Left lung (tissue), 10 donors: ENCODE measurements around the gene THTPA. TPM values are rescaled to one million over a fixed set of nuclear protein-coding genes. Genes with fewer than 3 reads are reported as not detected.
"Not testable (repeated sequence)": the region's sequence is repeated elsewhere in the genome, so short reads cannot be mapped to it uniquely, and the experiment has no call there.

ENCODE experiments used
- ATAC-seq: fragments of 200-7000 bp; cut with Tn5 transposase; one replicate; pipeline ENCODE4 v1.9.1; 2020; ENCODE audit warnings: moderate library complexity
- DNase-seq, 4 donors: peaks; one replicate each; pipeline ENCODE4 v3.0.0-alpha.2; 2013 to 2020
- H3K27ac ChIP-seq, 2 donors: fragments of 200-600 bp; sonication (generic) in 1 of 2; one replicate each; pipeline versions ENCODE4 v1.5.0 to v1.8.0; 2020 to 2021
- H3K27me3 ChIP-seq, 2 donors: fragments of 200-600 bp; sonication (generic) in 1 of 2; one replicate each; pipeline versions ENCODE4 v1.5.0 to v1.8.0; 2020 to 2021
- H3K36me3 ChIP-seq, 2 donors: fragments of 200-600 bp; sonication (generic) in 1 of 2; one replicate each; pipeline versions ENCODE4 v1.5.0 to v1.8.0; 2020 to 2021
- H3K4me1 ChIP-seq, 2 donors: fragments of 200-600 bp; one replicate each; pipeline ENCODE4 v1.8.0; 2021
- H3K4me3 ChIP-seq, 2 donors: fragments of 200-600 bp; sonication (generic) in 1 of 2; one replicate each; pipeline versions ENCODE4 v1.5.0 to v1.8.0; 2020 to 2021; ENCODE audit warnings: mild to moderate bottlenecking in 1 of 2
- H3K9me3 ChIP-seq, 2 donors: fragments of 200-600 bp; sonication (generic) in 1 of 2; one replicate each; pipeline versions ENCODE4 v1.5.0 to v1.8.0; 2020 to 2021
- intact Hi-C, 2 donors: fragments of 100-400 bp; cut with DNase I; formaldehyde crosslinking; loops; one replicate each; pipeline versions ENCODE4 v1.11.2 to v1.14.2; 2022
- polyA plus RNA-seq, 6 donors: library from polyadenylated mRNA; unstranded; fragments of 120-200 nt; gene quantifications; one replicate each; pipeline ENCODE4 v1.2.1, GENCODE V29; 2013; ENCODE audit not compliant: insufficient read length in 6 of 6
- total RNA-seq, 2 donors: library from RNA; stranded (reverse); fragmentation: NEBNext Ultra II Directional; extraction: Animal tissue kit (Norgen Biotek cat#: 25700); gene quantifications; one replicate each; pipeline ENCODE4 v1.2.1, GENCODE V29; 2021
- TF ChIP-seq, protein P1 (sequence below), 2 donors: fragments of 200-600 bp; sonication (generic) in 1 of 2; IDR thresholded peaks; one replicate each; pipeline versions ENCODE4 v1.5.0 to v1.8.0; 2021; ENCODE audit warnings: antibody characterized with exemption in 2 of 2
- donor health status: DM: no; HTN: yes; CAD: no.
- donor health status: DM: no; HTN: no; CAD: no.

Gene THTPA
- total and polyA plus RNA-seq, 8 donors, result 10.7 to 20.3 (median 12.6) TPM

DNA sequence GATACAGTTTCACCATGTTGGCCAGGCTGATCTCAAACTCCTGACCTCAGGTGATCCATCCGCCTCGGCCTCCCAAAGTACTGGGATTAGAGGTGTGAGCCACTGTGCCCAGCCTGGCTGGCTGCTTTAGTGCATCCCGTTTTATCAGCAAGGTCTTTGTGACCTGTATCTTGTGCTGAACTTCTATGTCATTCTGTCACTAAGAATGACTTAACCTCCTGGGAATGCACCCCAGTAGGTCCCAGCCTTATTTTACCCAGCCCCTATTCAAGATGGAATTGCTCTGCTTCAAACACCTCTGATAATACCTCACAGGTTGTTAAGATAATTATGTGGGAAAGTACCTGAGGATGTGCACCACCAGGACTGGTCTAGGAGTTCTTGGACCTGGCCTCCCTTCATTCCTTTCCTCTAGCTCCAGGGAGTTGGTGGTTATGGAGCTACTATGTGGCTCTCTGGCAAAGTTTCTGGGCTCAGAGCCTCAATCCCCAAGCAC is 48.7 kb downstream of the THTPA start:
- intact Hi-C loops, result no loop called here

DNA sequence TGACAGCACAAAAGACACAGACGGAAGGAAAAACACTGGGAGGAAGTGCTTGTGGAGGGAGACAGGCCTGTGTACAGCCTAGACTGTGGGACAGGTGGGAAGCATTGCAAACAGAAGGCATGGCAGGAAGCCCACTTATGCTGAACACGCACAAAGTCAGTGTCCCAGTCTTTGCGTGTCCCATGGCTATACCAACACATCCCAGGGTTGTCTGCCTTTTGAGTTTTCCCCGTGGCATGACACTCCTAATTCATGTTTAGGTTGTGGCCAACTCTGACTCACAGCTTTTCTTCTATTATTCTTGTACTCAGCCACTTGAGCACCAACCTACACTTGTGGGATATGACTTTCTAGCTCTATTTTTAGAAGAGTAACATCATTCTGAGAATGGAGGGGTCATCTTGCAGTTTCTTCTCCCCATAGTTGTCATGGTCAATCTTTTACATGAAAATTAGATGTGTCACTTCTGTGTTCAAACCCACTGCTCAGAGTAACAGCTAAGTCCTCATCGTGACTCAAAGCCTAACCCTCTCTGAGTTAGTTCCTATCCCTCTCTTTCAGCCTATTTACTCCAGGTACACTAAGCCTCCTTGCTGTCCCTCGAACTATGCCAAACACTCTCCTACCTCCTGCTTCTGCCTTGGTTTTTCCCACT is 50.0 kb downstream of the THTPA start:
- no peak for ATAC-seq
- H3K4me3 ChIP-seq, result no peak overlapping the region
- no peak for DNase-seq
- H3K27ac ChIP-seq, result no peak overlapping the region
- no peaks in the 10 kb centered on the region for H3K36me3 ChIP-seq
- H3K9me3 ChIP-seq, result no peaks in the 10 kb centered on the region
- H3K4me1 ChIP-seq, result no peaks in the 10 kb centered on the region
- no peaks in the 10 kb centered on the region for H3K27me3 ChIP-seq
- TF ChIP-seq, protein P1, sequence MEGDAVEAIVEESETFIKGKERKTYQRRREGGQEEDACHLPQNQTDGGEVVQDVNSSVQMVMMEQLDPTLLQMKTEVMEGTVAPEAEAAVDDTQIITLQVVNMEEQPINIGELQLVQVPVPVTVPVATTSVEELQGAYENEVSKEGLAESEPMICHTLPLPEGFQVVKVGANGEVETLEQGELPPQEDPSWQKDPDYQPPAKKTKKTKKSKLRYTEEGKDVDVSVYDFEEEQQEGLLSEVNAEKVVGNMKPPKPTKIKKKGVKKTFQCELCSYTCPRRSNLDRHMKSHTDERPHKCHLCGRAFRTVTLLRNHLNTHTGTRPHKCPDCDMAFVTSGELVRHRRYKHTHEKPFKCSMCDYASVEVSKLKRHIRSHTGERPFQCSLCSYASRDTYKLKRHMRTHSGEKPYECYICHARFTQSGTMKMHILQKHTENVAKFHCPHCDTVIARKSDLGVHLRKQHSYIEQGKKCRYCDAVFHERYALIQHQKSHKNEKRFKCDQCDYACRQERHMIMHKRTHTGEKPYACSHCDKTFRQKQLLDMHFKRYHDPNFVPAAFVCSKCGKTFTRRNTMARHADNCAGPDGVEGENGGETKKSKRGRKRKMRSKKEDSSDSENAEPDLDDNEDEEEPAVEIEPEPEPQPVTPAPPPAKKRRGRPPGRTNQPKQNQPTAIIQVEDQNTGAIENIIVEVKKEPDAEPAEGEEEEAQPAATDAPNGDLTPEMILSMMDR (IDR thresholded peaks at IDR 0.05), result no peak
- intact Hi-C loops, result no loop called here

More for the DNA sequence above, 48.7 kb downstream of the THTPA start:
- Histone ChIP-seq H3K27ac (no peak overlapping the region), H3K4me1 (no peaks in the 10 kb centered on the region), H3K36me3 (no peaks in the 10 kb centered on the region), H3K4me3 (no peak overlapping the region), H3K9me3 (no peaks in the 10 kb centered on the region), H3K27me3 (no peaks in the 10 kb centered on the region)
- ATAC-seq, result no peak
- TF ChIP-seq, protein P1 (IDR thresholded peaks at IDR 0.05), result no peak
- DNase-seq, result no peak

DNA sequence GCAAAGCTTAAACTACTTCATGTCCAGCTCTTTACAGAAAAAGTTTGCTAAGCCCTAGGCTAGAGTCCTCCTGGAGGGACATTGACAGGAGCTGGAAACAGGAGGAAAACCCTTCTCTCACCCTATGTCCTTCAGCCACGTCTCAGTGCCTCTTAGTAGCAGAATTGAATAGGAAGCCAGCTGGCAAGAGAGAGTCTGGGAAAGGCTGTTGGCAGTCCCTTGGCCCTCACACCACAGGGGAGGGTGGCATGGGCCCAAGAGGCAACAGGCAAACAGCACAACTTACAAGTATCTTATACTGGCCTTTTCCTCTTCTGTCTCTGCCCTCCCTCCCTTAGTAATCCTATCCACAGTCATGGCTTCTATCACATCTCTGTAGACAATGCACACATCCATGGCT is 52.4 kb downstream of the THTPA start:
- Histone ChIP-seq H3K4me1 (no peaks in the 10 kb centered on the region), H3K9me3 (no peaks in the 10 kb centered on the region), H3K27ac (no peak overlapping the region), H3K36me3 (no peaks in the 10 kb centered on the region), H3K4me3 (no peak overlapping the region), H3K27me3 (no peaks in the 10 kb centered on the region)
- DNase-seq (no peak), ATAC-seq (no peak)
- TF ChIP-seq, protein P1 (IDR thresholded peaks at IDR 0.05), result no peak
- intact Hi-C loops, result no loop called here

DNA sequence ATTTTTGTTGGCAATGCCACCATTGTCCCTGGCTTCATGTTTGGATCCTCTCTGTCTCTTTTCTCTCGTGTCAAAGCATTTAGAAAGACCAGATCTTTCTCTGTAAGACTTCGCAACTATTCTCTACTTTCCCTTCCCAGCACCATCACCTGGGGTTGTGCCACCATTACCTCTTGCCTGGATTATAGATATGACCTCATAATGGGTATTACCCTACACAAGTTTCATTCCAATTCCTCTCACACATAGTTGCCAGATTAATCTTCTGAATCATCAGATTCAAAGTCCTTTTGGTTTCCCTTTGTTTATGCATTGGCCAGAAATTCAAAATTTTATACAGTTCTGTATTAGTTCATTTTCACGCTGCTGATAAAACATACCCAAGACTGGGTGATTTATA is 52.9 kb downstream of the THTPA start:
- H3K27me3 ChIP-seq, result no peaks in the 10 kb centered on the region
- intact Hi-C loops, result no loop called here
- TF ChIP-seq, protein P1 (IDR thresholded peaks at IDR 0.05), result no peak
- H3K27ac ChIP-seq, result no peak overlapping the region
- DNase-seq, result no peak
- no peaks in the 10 kb centered on the region for H3K36me3 ChIP-seq
- no peak overlapping the region for H3K4me3 ChIP-seq
- no peak for ATAC-seq
- no peaks in the 10 kb centered on the region for H3K4me1 ChIP-seq
- no peaks in the 10 kb centered on the region for H3K9me3 ChIP-seq

DNA sequence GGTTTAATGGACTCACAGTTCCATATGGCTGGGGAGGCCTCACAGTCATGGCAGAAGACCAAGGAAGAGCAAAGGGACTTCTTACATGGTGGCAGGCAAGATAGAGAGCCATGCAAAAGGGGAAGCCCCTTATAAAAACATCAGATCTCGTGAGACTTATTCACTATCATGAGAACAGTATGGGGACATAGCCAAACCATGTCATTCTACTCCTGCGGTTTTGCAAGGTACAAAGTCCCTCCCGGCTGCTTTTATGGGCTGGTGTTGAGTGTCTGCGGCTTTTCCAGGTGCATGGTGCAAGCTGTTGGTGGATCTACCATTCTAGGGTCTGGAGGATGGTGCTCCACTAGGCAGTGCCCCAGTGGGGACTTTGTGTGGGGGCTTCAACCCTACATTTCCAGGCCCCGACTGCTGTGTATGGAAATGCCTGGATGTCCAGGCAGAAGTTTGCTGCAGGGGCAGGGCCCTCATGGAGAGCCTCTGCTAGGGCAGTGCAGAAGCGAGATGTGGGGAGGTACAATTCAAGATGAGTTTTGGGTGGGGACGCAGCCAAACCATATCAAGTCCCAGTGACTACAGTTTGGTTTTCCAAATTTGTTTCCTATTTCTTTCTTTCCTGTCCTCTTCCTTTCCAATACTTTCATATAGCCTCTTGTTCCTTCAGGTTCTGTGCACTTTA is 53.5 kb downstream of the THTPA start:
- H3K4me3 ChIP-seq, intact Hi-C loops, ATAC-seq, H3K36me3 ChIP-seq, H3K4me1 ChIP-seq, H3K27me3 ChIP-seq, H3K9me3 ChIP-seq, DNase-seq: not testable (repeated sequence)
- peak overlapping the region in 1 of 2 donors; percentile 34 for H3K27ac ChIP-seq

Other genes with a start within 250 kb of the THTPA start
- 10 to 100 TPM; 37.1 to 49.9 TPM for gene BCL2L2, start 249.4 kb upstream of the THTPA start, total RNA-seq
- gene BCL2L2, start 249.4 kb upstream of the THTPA start, polyA plus RNA-seq, result 10 to 100 TPM; 39.2 to 41.5 (median 40.4) TPM
- 100 to 1,000 TPM; 119 to 138 TPM for gene PABPN1, start 234.8 kb upstream of the THTPA start, total RNA-seq
- gene PABPN1, start 234.8 kb upstream of the THTPA start, polyA plus RNA-seq, result 100 to 1,000 TPM; 187 to 256 (median 214) TPM
- gene SLC22A17, start 203.4 kb upstream of the THTPA start, total RNA-seq, result 10 to 100 TPM; 13.2 to 27.1 TPM
- gene SLC22A17, start 203.4 kb upstream of the THTPA start, polyA plus RNA-seq, result 10 to 100 TPM; 27.1 to 41.5 (median 35.6) TPM
- gene EFS, start 191.1 kb upstream of the THTPA start, total RNA-seq, result 10 to 100 TPM; 15.8 to 17.0 TPM
- 10 to 100 TPM; 39.7 to 64.1 (median 47.3) TPM for gene EFS, start 191.1 kb upstream of the THTPA start, polyA plus RNA-seq
- gene IL25, start 183.5 kb upstream of the THTPA start, total RNA-seq, result not detected
- not detected for gene IL25, start 183.5 kb upstream of the THTPA start, polyA plus RNA-seq
- gene CMTM5, start 179.2 kb upstream of the THTPA start, total RNA-seq, result 1 to 10 TPM in 1 of 2 donors, under 1 TPM in 1; 0.71 to 2.0 TPM
- gene CMTM5, start 179.2 kb upstream of the THTPA start, polyA plus RNA-seq, result 1 to 10 TPM; 2.1 to 4.1 (median 3.0) TPM
- gene MYH6, start 148.0 kb upstream of the THTPA start, total RNA-seq, result 1 to 10 TPM; 1.4 to 1.5 TPM
- under 1 TPM in 3 of 6 donors, not detected in 3; 0.03 to 0.05 (median 0.04) TPM for gene MYH6, start 148.0 kb upstream of the THTPA start, polyA plus RNA-seq
- gene MYH7, start 120.6 kb upstream of the THTPA start, total RNA-seq, result 1 to 10 TPM; 1.2 to 1.8 TPM
- gene MYH7, start 120.6 kb upstream of the THTPA start, polyA plus RNA-seq, result 1 to 10 TPM in 1 of 6 donors, under 1 TPM in 4, not detected in 1; 0.03 to 2.0 (median 0.04) TPM
- gene NGDN, start 86.6 kb upstream of the THTPA start, total RNA-seq, result 10 to 100 TPM; 21.6 to 31.4 TPM
- 10 to 100 TPM; 58.1 to 79.3 (median 61.6) TPM for gene NGDN, start 86.6 kb upstream of the THTPA start, polyA plus RNA-seq
- gene ZFHX2, start 4.5 kb upstream of the THTPA start, total RNA-seq, result 1 to 10 TPM; 2.9 to 3.1 TPM
- gene ZFHX2, start 4.5 kb upstream of the THTPA start, polyA plus RNA-seq, result 1 to 10 TPM; 4.7 to 6.2 (median 5.3) TPM
- 100 to 1,000 TPM in 1 of 2 donors, 10 to 100 TPM in 1; 93.7 to 121 TPM for gene AP1G2, start 11.5 kb downstream of the THTPA start, total RNA-seq
- 10 to 100 TPM; 60.6 to 97.3 (median 92.2) TPM for gene AP1G2, start 11.5 kb downstream of the THTPA start, polyA plus RNA-seq
- 1 to 10 TPM; 1.3 TPM for gene JPH4, start 22.5 kb downstream of the THTPA start, total RNA-seq
- gene JPH4, start 22.5 kb downstream of the THTPA start, polyA plus RNA-seq, result 1 to 10 TPM in 3 of 6 donors, under 1 TPM in 3; 0.84 to 1.2 (median 1.0) TPM
- under 1 TPM; 0.26 to 0.55 TPM for gene DHRS2, start 80.1 kb downstream of the THTPA start, total RNA-seq
- gene DHRS2, start 80.1 kb downstream of the THTPA start, polyA plus RNA-seq, result 1 to 10 TPM in 2 of 6 donors, under 1 TPM in 4; 0.28 to 1.1 (median 0.67) TPM